Pons (tissue), 1 donor: ENCODE measurements around the gene CISD1.

ENCODE experiments used
- DNase-seq: peaks from one replicate; pipeline ENCODE4 v3.0.0-alpha.2; 2016; ENCODE audit warnings: low spot score

CISD1 gene

GRCh38 chr10:58266003-58266825, 2.7 kb upstream of the CISD1 start:
- peak; percentile 75 for DNase-seq

DNA sequence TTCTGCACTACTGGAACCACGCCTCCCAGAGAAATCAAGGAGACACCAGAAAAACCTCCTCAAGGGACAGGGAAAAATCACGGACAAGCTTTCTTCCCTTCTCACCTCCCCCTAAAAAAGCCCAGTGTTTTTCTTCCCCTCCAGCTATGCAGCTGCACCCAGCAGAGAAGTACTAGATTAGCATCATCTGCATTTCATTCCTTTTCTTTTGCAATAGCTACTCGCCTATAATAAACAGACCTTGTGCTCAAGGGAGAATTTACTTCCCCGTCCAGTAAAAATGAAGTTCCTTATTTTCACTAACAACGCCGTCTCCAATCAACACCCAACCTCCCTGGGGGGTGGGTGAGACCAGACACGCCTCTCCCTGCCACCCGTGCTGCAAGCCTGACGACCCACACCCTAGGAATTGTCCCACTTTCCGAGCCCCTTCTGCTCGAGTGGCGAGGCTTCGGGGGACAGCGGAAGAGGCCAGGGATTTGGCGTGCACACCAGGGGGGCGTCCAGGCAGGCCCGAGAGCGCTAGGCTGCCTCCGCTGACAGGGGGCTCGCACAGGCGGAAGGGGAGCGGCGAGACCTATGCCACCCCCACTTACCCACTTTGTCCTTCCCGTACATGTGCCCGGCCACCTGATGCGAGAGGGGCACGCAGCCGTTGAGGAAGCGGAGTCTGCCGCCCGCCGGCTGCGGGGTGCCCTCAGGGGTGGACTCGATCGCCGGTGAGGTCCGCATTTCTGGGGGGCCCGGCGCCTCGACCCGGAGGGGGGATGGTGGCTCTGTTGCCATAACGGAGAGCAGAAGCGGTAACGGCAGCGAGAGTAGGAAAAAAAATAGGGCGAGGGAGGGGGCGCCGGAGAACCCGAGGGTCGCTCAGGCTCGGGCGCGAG, 1.9 kb upstream of the CISD1 start:
- DNase-seq: peak; percentile 31

- peak; percentile 89 for DNase-seq
These were observed 1.1 kb upstream of the CISD1 start, which contains the start of gene IPMK for GRCh38 chr10:58267713-58268453. IPMK (minus strand) TSS chr10:58267894; CDS start chr10:58267611, 283 bp downstream.

DNA sequence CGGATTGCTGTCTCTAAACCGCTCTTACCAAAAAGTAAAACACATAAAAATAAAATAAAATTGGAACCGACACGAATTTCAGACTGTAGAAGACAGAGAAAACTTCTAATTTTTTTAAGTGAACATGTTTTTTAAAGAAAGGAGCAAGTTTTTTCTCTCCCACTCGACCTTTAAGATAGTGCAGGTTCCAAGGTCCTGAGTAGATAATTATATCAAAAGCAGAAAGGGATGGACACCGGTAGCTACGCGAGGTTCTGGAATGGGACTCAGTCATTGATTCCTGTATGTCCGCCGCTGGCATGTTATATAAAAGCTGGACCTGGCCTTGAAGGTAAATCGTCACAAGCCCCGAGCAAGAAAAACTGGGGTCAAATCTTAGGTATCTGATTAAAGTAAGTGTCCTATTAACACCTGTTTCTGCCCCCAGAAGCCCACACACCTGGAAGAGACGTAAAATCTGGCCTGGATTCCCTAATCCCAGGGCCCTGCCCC, 462 bp upstream of the CISD1 start:
- no peak for DNase-seq

GRCh38 chr10:58269782-58270290, 874 bp downstream of the CISD1 start:
- DNase-seq: no peak

- no peak for DNase-seq
These were observed 6.3 kb downstream of the CISD1 start for GRCh38 chr10:58275261-58275660.

DNA sequence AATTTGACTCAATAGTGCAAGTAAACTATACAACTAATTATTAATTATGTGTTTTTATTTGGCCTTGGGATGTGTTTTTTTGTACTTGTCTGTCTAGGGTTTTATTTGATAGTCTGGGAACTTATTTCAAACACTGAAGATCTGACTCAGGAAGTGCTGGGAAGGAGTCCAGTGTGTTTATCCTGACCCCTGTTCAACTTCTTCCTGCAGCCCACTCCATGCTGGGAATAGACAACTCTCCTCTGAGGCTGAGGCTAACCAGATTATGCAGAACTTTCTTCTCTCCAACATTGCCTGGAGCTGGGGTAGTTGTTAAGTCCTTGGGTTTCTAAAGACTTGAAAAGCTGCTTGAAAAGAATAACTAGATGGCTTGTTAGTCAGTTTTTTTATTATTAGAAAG, 6.9 kb downstream of the CISD1 start:
- DNase-seq: no peak

DNA sequence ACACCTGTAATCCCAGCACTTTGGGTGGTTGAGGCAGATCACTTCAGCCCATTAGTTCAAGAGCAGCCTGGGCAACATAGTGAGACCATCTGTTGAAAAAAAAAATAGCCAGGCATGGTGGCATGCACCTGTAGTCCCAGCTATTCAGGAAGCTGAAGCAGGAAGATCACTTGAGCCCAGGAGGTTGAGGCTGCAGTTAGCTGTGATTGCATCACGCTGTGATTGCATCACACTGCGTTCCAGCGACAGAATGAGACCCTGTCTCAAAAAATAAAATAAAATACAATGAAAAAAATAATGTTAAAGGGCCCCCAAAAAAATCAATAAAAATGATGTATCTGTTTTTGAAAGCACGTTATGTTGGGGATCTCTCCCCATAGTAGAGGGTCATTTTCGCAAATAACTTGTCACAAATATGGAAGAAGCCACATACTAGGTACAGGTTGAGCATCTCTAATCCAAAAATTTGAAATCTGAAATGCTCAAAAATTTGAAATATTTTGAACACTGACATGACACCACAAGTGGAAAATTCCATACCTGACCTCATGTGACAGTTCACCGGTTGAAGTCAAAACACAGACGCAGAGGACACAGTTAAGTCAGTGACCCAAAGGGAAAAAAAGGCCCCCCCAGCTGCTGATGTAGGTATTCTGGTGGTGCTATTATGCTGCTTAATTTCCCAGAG, 9.5 kb downstream of the CISD1 start:
- no peak for DNase-seq

GRCh38 chr10:58278962-58279307, 10.0 kb downstream of the CISD1 start:
- no peak for DNase-seq

- DNase-seq: no peak
These were observed 11.5 kb downstream of the CISD1 start for GRCh38 chr10:58280477-58280876.

- DNase-seq: no peak
These were observed 12.3 kb downstream of the CISD1 start for GRCh38 chr10:58281092-58281752.

DNA sequence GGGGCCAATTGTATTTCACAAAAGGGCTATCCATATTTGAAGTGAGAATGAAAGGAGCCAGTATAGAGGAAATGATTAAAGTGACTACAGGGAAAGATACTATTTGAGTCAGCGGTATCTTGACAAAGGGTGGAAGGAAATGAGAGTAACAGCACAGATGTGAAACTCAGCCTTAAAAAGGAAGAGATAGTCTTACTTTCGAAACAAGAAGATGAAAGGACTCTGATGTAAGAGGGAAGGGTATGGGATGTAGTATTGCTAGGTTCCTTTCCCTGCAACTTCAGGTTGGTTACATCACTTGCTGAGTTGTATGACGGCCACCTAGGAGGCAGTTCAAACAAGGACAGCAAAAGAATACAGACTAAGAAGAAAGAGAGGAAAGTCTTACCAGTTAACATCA, 13.7 kb downstream of the CISD1 start:
- peak; percentile 61 for DNase-seq

- peak; percentile 56 for DNase-seq
These were observed 22.7 kb downstream of the CISD1 start for GRCh38 chr10:58291538-58292174.

GRCh38 chr10:58293989-58294388, 25.0 kb downstream of the CISD1 start:
- no peak for DNase-seq

DNA sequence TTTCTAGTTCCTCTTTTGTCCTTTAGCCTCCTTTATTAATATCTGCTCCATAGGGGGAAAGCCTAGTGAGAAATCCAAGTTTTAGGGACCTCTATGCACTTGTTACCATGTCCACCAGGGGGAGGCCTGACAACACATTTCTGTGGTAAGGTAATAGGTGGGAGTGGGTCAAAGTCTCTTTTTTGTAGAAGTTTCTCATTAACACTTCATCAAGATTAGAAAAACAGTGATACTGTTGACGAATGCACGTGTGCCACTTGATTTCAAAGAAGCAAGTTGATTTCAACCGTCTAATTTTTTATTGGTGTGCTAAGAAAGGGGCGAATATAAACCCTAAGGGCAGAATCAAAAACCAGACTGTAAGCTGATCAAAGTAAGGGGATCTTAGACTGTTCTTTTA, 30.6 kb downstream of the CISD1 start:
- DNase-seq: peak; percentile 51

GRCh38 chr10:58300676-58301075, 31.7 kb downstream of the CISD1 start:
- DNase-seq: no peak

DNA sequence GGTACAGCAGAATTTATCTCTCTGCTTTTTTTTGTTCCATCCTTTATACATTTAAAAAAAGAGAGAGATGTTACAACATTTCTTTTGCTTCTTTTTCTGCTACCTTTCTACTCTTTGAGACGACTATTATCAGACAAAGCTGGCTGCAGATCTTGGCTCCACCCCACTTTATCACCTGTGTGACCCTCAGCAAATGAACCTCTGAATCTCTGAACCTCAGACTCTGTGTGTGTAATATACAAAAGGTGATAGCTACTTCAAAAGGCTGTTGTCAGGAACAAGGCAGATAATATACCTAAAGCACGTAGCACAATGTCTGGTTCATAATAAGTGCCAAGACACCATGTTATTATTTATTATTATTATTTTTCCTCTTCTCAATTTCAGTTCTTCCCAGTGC, 33.3 kb downstream of the CISD1 start:
- DNase-seq: no peak

GRCh38 chr10:58304099-58304633, 35.2 kb downstream of the CISD1 start:
- DNase-seq: no peak

GRCh38 chr10:58305821-58306220, 36.9 kb downstream of the CISD1 start:
- DNase-seq: no peak

GRCh38 chr10:58307676-58308075, 38.7 kb downstream of the CISD1 start:
- no peak for DNase-seq
